ENCODE data around the gene SEMA7A.
A peak's percentile ranks its signal among the peaks of the same experiment; 100 is the strongest.
"Not testable (repeated sequence)": the region's sequence is repeated elsewhere in the genome, so short reads cannot be mapped to it uniquely, and the experiment has no call there.

The SEMA7A gene

DNA sequence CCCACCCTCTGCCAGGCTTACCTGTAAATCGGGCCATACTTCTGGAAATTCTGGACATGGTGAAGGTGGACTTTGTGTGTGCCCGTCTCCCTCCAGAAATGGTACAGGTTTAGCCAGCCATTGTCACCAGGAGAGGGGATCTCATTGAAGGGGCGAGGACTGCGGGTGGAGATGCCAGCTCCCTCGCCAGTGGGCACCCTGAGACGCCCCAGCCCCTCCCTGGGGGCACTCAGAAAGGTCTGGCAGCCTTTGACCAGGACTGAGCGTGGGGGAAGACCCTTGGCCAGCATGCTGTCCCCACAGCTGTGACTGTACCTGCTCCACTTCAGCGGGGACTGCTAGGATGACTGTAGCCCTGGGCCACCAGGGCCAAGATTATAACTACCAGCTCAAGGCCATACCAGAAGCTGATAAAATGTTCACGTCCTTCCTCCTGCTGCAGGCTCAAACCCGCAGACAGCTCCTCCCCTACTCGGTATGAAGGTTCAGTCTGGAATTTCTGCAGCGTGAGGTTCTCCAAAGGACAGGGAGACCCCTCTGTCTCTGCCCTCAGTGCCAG lies 66.4 kb downstream of the SEMA7A start, which contains the start of gene CYP11A1:
Gene CYP11A1, minus strand, starts transcription at position 351 of the 559 bp plus-strand sequence. Its CDS starts 61 bp downstream, at position 290.
- peaks cover 5% of the 10 kb centered on the region for H3K27me3 ChIP-seq (ENCODE audit: insufficient read depth, poor library complexity, severe bottlenecking)
- TF ChIP-seq, protein P1, sequence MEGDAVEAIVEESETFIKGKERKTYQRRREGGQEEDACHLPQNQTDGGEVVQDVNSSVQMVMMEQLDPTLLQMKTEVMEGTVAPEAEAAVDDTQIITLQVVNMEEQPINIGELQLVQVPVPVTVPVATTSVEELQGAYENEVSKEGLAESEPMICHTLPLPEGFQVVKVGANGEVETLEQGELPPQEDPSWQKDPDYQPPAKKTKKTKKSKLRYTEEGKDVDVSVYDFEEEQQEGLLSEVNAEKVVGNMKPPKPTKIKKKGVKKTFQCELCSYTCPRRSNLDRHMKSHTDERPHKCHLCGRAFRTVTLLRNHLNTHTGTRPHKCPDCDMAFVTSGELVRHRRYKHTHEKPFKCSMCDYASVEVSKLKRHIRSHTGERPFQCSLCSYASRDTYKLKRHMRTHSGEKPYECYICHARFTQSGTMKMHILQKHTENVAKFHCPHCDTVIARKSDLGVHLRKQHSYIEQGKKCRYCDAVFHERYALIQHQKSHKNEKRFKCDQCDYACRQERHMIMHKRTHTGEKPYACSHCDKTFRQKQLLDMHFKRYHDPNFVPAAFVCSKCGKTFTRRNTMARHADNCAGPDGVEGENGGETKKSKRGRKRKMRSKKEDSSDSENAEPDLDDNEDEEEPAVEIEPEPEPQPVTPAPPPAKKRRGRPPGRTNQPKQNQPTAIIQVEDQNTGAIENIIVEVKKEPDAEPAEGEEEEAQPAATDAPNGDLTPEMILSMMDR (IDR thresholded peaks at IDR 0.05; ENCODE audit: poor library complexity, severe bottlenecking), result no peak
- H3K9me3 ChIP-seq (ENCODE audit: severe bottlenecking), result no peaks in the 10 kb centered on the region
- H3K27ac ChIP-seq (ENCODE audit: poor library complexity, severe bottlenecking), result no peak within 1 kb of the TSS
- H3K4me1 ChIP-seq (ENCODE audit: insufficient read depth, poor library complexity, severe bottlenecking), result no peaks in the 10 kb centered on the region
- no peak for DNase-seq (ENCODE audit: low spot score)
- no peaks in the 10 kb centered on the region for H3K36me3 ChIP-seq (ENCODE audit: low read depth)
- ATAC-seq (ENCODE audit: low read depth), result no peak
- no peak within 1 kb of the TSS for H3K4me3 ChIP-seq (ENCODE audit: severe bottlenecking)

GRCh38 chr15:74365598-74366445 lies 67.9 kb downstream of the SEMA7A start:
- Histone ChIP-seq H3K27me3 (ENCODE audit: insufficient read depth, poor library complexity, severe bottlenecking) (peaks cover 5% of the 10 kb centered on the region), H3K27ac (ENCODE audit: poor library complexity, severe bottlenecking) (no peak overlapping the region), H3K36me3 (ENCODE audit: low read depth) (no peaks in the 10 kb centered on the region), H3K9me3 (ENCODE audit: severe bottlenecking) (no peaks in the 10 kb centered on the region), H3K4me3 (ENCODE audit: severe bottlenecking) (peak overlapping the region; percentile 8), H3K4me1 (ENCODE audit: insufficient read depth, poor library complexity, severe bottlenecking) (no peaks in the 10 kb centered on the region)
- DNase-seq (ENCODE audit: low spot score), result no peak
- peak; percentile 40 for ATAC-seq (ENCODE audit: low read depth)
- TF ChIP-seq, protein P1 (IDR thresholded peaks at IDR 0.05; ENCODE audit: poor library complexity, severe bottlenecking), result no peak

GRCh38 chr15:74364936-74365597 lies 68.7 kb downstream of the SEMA7A start:
- H3K36me3 ChIP-seq (ENCODE audit: low read depth), result no peaks in the 10 kb centered on the region
- H3K27me3 ChIP-seq (ENCODE audit: insufficient read depth, poor library complexity, severe bottlenecking), result peaks cover 5% of the 10 kb centered on the region
- H3K4me1 ChIP-seq (ENCODE audit: insufficient read depth, poor library complexity, severe bottlenecking), result no peaks in the 10 kb centered on the region
- H3K9me3 ChIP-seq (ENCODE audit: severe bottlenecking), result no peaks in the 10 kb centered on the region
- TF ChIP-seq, protein P1 (IDR thresholded peaks at IDR 0.05; ENCODE audit: poor library complexity, severe bottlenecking), result no peak
- no peak overlapping the region for H3K4me3 ChIP-seq (ENCODE audit: severe bottlenecking)
- no peak overlapping the region for H3K27ac ChIP-seq (ENCODE audit: poor library complexity, severe bottlenecking)
- ATAC-seq (ENCODE audit: low read depth) (no peak), DNase-seq (ENCODE audit: low spot score) (no peak)

DNA sequence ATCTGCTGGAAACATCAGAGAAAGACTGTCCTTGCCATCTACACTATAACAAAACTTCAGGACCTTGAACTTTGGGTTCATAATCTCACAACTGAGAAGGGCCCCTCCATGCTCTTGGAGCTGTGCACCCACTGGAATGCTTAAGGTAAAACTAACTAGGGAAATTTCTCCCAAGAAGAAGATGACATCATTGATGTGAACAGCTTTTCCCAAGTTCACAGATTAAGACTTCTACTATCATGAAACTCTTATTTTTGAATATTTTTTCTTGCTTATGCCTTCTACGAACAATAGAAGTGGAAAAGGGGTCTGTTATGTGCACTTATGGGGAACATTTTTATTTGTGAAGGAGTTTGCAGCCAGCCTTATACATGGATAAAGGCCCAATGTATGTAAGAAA lies 71.3 kb downstream of the SEMA7A start:
- H3K27ac ChIP-seq (ENCODE audit: poor library complexity, severe bottlenecking), result no peak overlapping the region
- peaks cover 5% of the 10 kb centered on the region for H3K27me3 ChIP-seq (ENCODE audit: insufficient read depth, poor library complexity, severe bottlenecking)
- DNase-seq (ENCODE audit: low spot score), result no peak
- TF ChIP-seq, protein P1 (IDR thresholded peaks at IDR 0.05; ENCODE audit: poor library complexity, severe bottlenecking), result no peak
- no peaks in the 10 kb centered on the region for H3K9me3 ChIP-seq (ENCODE audit: severe bottlenecking)
- H3K4me1 ChIP-seq (ENCODE audit: insufficient read depth, poor library complexity, severe bottlenecking), result no peaks in the 10 kb centered on the region
- ATAC-seq (ENCODE audit: low read depth), result no peak
- H3K4me3 ChIP-seq (ENCODE audit: severe bottlenecking), result no peak overlapping the region
- no peaks in the 10 kb centered on the region for H3K36me3 ChIP-seq (ENCODE audit: low read depth)

GRCh38 chr15:74360855-74361254 lies 72.9 kb downstream of the SEMA7A start:
- not testable (repeated sequence) for H3K27ac ChIP-seq (ENCODE audit: poor library complexity, severe bottlenecking); H3K4me1 ChIP-seq (ENCODE audit: insufficient read depth, poor library complexity, severe bottlenecking); H3K27me3 ChIP-seq (ENCODE audit: insufficient read depth, poor library complexity, severe bottlenecking); DNase-seq (ENCODE audit: low spot score); H3K9me3 ChIP-seq (ENCODE audit: severe bottlenecking); H3K4me3 ChIP-seq (ENCODE audit: severe bottlenecking); ATAC-seq (ENCODE audit: low read depth); H3K36me3 ChIP-seq (ENCODE audit: low read depth)

DNA sequence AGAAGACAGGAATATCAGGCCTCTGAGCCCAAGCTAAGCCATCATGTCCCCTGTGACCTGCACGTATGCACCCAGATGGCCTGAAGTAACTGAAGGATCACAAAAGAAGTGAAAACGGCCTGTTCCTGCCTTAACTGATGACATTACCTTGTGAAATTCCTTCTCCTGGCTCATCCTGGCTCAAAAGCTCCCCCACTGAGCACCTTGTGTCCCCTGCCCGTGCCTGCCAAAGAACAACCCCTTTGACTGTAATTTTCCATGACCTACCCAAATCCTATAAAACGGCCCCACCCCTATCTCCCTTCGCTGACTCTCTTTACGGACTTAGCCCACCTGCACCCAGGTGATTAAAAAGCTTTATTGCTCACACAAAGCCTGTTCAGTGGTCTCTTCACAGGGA lies 74.4 kb downstream of the SEMA7A start:
- H3K27ac ChIP-seq (ENCODE audit: poor library complexity, severe bottlenecking); H3K9me3 ChIP-seq (ENCODE audit: severe bottlenecking); H3K4me3 ChIP-seq (ENCODE audit: severe bottlenecking); H3K27me3 ChIP-seq (ENCODE audit: insufficient read depth, poor library complexity, severe bottlenecking); H3K36me3 ChIP-seq (ENCODE audit: low read depth); ATAC-seq (ENCODE audit: low read depth); DNase-seq (ENCODE audit: low spot score); H3K4me1 ChIP-seq (ENCODE audit: insufficient read depth, poor library complexity, severe bottlenecking): not testable (repeated sequence)
